Sigmoid colon (tissue), 7 donors: ENCODE results near the gene CHN2. TPM values are rescaled to one million over a fixed set of nuclear protein-coding genes. Genes with fewer than 3 reads are reported as not detected.

ENCODE experiments used
- DNase-seq: peaks from one replicate; pipeline ENCODE4 v3.0.0-alpha.2; 2019
- H3K27ac ChIP-seq, 4 donors: fragments of 200-600 bp; sonication (generic); one replicate each; pipeline ENCODE4 v1.5.1; 2016 to 2019; ENCODE audit warnings: mild to moderate bottlenecking in 1 of 4
- H3K27me3 ChIP-seq, 3 donors: fragments of 200-600 bp; sonication (generic); one replicate each; pipeline ENCODE4 v1.5.1; 2019; ENCODE audit warnings: mild to moderate bottlenecking in 1 of 3
- H3K36me3 ChIP-seq, 4 donors: fragments of 200-600 bp; sonication (generic); one replicate each; pipeline ENCODE4 v1.5.1; 2016 to 2019
- H3K4me1 ChIP-seq, 4 donors: fragments of 200-600 bp; sonication (generic); one replicate each; pipeline ENCODE4 v1.5.1; 2017 to 2019
- H3K4me3 ChIP-seq, 4 donors: fragments of 200-600 bp; sonication (generic); one replicate each; pipeline ENCODE4 v1.5.1; 2017 to 2019; ENCODE audit warnings: mild to moderate bottlenecking in 2 of 4, moderate library complexity in 1 of 4
- H3K9me3 ChIP-seq, 4 donors: fragments of 200-600 bp in 3 of 4; sonication (generic) in 3 of 4; one replicate each; pipeline versions ENCODE4 v1.5.1 to v1.6.1; 2013 to 2019
- EP300 ChIP-seq, 4 donors: sonication (generic); formaldehyde crosslinking; IDR thresholded peaks; one replicate each; pipeline ENCODE4 v1.6.1; 2017; ENCODE audit warnings: antibody characterized with exemption in 4 of 4
- POLR2A ChIP-seq, 2 donors: fragments of 450-650 bp; IDR thresholded peaks; one replicate each; pipeline ENCODE4 v1.6.1; 2016; ENCODE audit warnings: antibody characterized with exemption in 2 of 2, mild to moderate bottlenecking in 2 of 2, moderate library complexity in 2 of 2
- POLR2AphosphoS5 ChIP-seq, 4 donors: sonication (generic); formaldehyde crosslinking; IDR thresholded peaks; one replicate each; pipeline ENCODE4 v1.6.1; 2017; ENCODE audit warnings: antibody characterized with exemption in 4 of 4
- WGBS, 2 donors: extraction: QIAGEN DNeasy Blood & Tissue Kit; methylation state at CpG; one replicate each; pipeline ENCODE4 v1.1.7; 2013; 5-methylcytosine and 5-hydroxymethylcytosine counted together
- intact Hi-C: fragments of 100-400 bp; cut with DNase I; formaldehyde crosslinking; loops from one replicate; pipeline ENCODE4 v1.15.1; 2023
- polyA plus RNA-seq, 3 donors: library from polyadenylated mRNA; stranded (reverse); fragments of 200-250 nt; gene quantifications; one replicate each; pipeline ENCODE4 v1.2.3, GENCODE V29; 2013
- total RNA-seq, 4 donors: library from RNA; depleted of rRNA; stranded (reverse); fragments of >200 nt; gene quantifications; one replicate each; pipeline ENCODE4 v1.1.0, GENCODE V29; 2016
- TF ChIP-seq, protein P1 (sequence below), 4 experiments: fragments of 450-650 bp in 3 of 4; fragments of 200-600 bp in 1 of 4; IDR thresholded peaks; one replicate each; pipeline ENCODE4 v1.5.1; 2016 to 2019; ENCODE audit warnings: antibody characterized with exemption in 4 of 4, mild to moderate bottlenecking in 3 of 4, moderate library complexity in 2 of 4
- donor health status: healthy with polysubstance abuse.
- donor health status: Bipolar disorder and iron deficiency.
- donor health status: healthy.

CHN2 gene
- total and polyA plus RNA-seq, 7 donors = 4.2 to 37.7 (median 15.8) TPM

DNA sequence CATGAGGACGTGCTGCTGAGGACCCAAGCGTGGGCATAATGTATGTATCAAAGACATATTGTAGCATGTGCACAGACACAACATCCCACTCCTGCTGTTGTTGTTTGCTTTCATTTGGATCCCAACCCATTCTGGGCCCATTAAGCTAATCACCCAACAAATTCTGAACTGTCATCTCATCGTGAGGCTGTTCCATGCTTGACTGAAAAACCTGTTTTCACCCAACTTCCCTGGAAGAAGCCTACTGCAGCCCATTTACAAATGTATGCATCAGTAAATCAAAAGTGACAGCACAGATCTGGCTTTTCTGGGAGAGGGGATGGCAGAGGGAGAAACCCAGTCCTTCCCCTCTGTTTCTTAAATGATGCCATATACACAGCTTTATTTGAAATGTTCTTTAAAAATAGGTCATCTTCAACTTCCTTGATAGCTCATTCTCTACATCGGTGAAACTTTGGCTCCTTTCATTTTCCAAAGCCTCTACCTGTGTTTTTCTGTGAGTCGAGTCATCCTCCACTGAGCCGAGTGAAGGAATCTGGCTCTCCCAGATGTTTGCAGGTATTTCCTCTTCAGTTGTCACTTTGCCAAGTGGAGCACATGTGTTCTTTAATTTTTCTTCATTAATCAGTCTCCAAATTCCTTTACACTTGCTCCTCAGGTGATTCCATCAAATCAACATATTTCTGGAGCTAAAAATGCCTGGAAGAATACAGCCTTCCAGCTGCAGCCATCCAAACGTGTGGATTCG, 151.8 kb downstream of the CHN2 start:
- H3K27me3 ChIP-seq = no peaks in the 10 kb centered on the region
- TF ChIP-seq POLR2AphosphoS5 (IDR thresholded peaks at IDR 0.05) (no peak), EP300 (IDR thresholded peaks at IDR 0.05) (no peak), POLR2A (IDR thresholded peaks at IDR 0.05) (no peak)
- TF ChIP-seq, protein P1, sequence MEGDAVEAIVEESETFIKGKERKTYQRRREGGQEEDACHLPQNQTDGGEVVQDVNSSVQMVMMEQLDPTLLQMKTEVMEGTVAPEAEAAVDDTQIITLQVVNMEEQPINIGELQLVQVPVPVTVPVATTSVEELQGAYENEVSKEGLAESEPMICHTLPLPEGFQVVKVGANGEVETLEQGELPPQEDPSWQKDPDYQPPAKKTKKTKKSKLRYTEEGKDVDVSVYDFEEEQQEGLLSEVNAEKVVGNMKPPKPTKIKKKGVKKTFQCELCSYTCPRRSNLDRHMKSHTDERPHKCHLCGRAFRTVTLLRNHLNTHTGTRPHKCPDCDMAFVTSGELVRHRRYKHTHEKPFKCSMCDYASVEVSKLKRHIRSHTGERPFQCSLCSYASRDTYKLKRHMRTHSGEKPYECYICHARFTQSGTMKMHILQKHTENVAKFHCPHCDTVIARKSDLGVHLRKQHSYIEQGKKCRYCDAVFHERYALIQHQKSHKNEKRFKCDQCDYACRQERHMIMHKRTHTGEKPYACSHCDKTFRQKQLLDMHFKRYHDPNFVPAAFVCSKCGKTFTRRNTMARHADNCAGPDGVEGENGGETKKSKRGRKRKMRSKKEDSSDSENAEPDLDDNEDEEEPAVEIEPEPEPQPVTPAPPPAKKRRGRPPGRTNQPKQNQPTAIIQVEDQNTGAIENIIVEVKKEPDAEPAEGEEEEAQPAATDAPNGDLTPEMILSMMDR (IDR thresholded peaks at IDR 0.05) = no peak
- no peak overlapping the region for H3K27ac ChIP-seq
- WGBS, 2 donors = 80 to 87% methylated on average over 8 of the region's 8 CpGs
- intact Hi-C loops = no loop called here
- H3K36me3 ChIP-seq = no peaks in the 10 kb centered on the region
- no peak overlapping the region for H3K4me3 ChIP-seq
- no peaks in the 10 kb centered on the region for H3K9me3 ChIP-seq
- peaks cover 0 to 6% (median 0%) of the 10 kb centered on the region in 4 donors for H3K4me1 ChIP-seq
- no peak for DNase-seq

DNA sequence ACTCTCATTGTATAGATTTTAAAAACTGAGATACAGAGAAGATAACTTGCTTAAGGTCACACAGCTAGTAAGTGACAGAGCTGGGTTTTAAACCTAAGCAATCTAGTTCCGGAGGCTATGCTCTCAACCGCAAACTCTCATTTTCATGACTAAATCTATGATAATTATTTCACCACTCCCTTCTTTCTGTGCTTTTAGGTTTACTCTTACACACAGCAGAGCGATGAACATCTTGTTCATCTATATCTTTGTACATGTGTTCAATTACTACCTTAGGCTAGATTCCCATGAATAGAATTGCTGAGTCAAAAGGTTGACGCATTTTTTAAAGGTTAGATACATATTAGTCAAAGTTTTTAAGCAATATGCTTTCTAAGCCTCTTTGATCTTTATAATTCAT, 154.8 kb downstream of the CHN2 start:
- DNase-seq = no peak
- H3K4me3 ChIP-seq = no peak overlapping the region
- intact Hi-C loops = no loop called here
- no peak overlapping the region for H3K27ac ChIP-seq
- TF ChIP-seq EP300 (IDR thresholded peaks at IDR 0.05) = no peak
- no peak for TF ChIP-seq POLR2A (IDR thresholded peaks at IDR 0.05)
- TF ChIP-seq, protein P1 (IDR thresholded peaks at IDR 0.05) = no peak
- H3K36me3 ChIP-seq = no peaks in the 10 kb centered on the region
- H3K4me1 ChIP-seq = no peaks in the 10 kb centered on the region
- H3K27me3 ChIP-seq = no peaks in the 10 kb centered on the region
- no peaks in the 10 kb centered on the region for H3K9me3 ChIP-seq
- WGBS, 2 donors = 79 to 83% methylated on average over 4 of the region's 4 CpGs

DNA sequence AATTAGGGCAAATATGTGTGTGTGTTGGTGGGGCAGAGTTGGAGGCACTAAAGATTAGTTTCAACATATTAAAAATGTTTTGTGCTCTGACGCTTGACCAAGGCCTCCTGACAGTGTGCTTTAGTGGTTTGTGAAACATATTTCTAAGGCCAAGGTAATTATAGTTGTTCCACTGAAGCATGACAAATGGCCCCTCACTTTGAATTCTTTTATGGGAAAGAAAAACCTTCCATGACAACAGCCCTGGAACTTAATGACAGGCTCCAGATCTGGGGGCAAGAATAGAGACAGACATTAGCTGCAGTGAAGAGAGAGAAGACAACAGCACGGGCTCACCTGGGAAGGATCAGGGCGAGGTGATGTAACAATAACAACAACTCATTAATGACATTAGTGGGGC, 155.8 kb downstream of the CHN2 start:
- no peak overlapping the region for H3K27ac ChIP-seq
- TF ChIP-seq, protein P1 (IDR thresholded peaks at IDR 0.05) = no peak
- TF ChIP-seq POLR2AphosphoS5 (IDR thresholded peaks at IDR 0.05) = no peak
- no peaks in the 10 kb centered on the region for H3K9me3 ChIP-seq
- H3K36me3 ChIP-seq = no peaks in the 10 kb centered on the region
- H3K4me3 ChIP-seq = no peak overlapping the region
- H3K4me1 ChIP-seq = no peaks in the 10 kb centered on the region
- 91 to 95% methylated on average over 3 of the region's 3 CpGs for WGBS, 2 donors
- H3K27me3 ChIP-seq = no peaks in the 10 kb centered on the region
- intact Hi-C loops = no loop called here
- no peak for DNase-seq

DNA sequence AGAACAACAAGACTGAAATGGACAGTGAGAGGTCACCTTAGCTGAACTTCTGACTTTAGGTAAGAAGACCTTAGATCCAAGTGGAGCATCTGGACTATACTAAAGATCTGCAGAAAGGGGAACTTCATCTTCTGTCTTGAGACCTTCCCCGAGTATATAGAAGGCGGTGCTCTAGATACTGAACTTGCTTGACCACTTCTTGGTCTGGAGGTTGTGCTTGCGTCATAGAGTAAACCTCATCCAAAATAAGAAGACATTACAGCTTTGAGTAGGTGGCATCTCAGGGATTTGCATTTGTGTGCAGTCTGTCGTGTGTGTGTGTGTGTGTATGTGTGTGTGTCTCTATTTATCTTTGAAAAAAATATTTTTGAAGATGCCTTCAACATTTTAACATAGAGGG, 157.5 kb downstream of the CHN2 start:
- no peak overlapping the region for H3K4me3 ChIP-seq
- no peak overlapping the region for H3K27ac ChIP-seq
- intact Hi-C loops = no loop called here
- TF ChIP-seq, protein P1 (IDR thresholded peaks at IDR 0.05) = no peak
- TF ChIP-seq EP300 (IDR thresholded peaks at IDR 0.05) (no peak), POLR2A (IDR thresholded peaks at IDR 0.05) (no peak), POLR2AphosphoS5 (IDR thresholded peaks at IDR 0.05) (no peak)
- H3K36me3 ChIP-seq = no peaks in the 10 kb centered on the region
- 80 to 81% methylated on average over 4 of the region's 4 CpGs for WGBS, 2 donors
- DNase-seq = no peak
- no peaks in the 10 kb centered on the region for H3K9me3 ChIP-seq
- no peaks in the 10 kb centered on the region for H3K27me3 ChIP-seq
- H3K4me1 ChIP-seq = no peaks in the 10 kb centered on the region

DNA sequence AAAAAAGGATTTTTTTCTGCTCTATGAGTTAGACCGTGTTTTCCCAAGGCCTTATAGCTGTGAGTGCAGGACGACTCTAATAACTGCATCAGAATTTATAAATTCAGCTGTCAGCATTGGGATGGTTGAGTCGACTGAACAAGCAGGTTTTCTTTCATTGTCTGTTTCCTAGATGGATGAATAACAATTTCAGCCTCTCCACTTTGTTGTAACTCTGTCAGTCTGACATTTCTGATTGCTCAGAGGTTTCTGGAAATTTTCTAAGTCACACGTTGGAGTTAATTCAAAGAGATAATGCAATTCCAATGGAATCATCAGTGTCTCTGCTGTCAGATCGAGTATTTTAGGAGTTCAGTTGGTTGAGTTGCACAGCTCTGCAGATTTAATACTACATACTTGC, 159.2 kb downstream of the CHN2 start:
- Histone ChIP-seq H3K9me3 (no peaks in the 10 kb centered on the region), H3K36me3 (no peaks in the 10 kb centered on the region), H3K4me1 (no peaks in the 10 kb centered on the region), H3K4me3 (no peak overlapping the region), H3K27me3 (no peaks in the 10 kb centered on the region), H3K27ac (no peak overlapping the region)
- no peak for DNase-seq
- WGBS, 2 donors = 79 to 83% methylated on average over 5 of the region's 5 CpGs
- TF ChIP-seq EP300 (IDR thresholded peaks at IDR 0.05) (no peak), POLR2AphosphoS5 (IDR thresholded peaks at IDR 0.05) (no peak), POLR2A (IDR thresholded peaks at IDR 0.05) (no peak)
- TF ChIP-seq, protein P1 (IDR thresholded peaks at IDR 0.05) = no peak
- intact Hi-C loops = no loop called here
